ENCODE data around the gene ABHD16A.

ABHD16A gene

GRCh38 chr6:31702819-31703716, at the start of gene ABHD16A:
Gene ABHD16A (minus strand): TSS chr6:31703324. CDS start chr6:31703281, 43 bp downstream.
- Mint-ChIP-seq H3K4me3 (peak within 1 kb of the TSS; percentile 96), H3K27me3 (ENCODE audit: low read depth, poor library complexity) (peaks cover 7% of the 10 kb centered on the region), H3K27ac (peak within 1 kb of the TSS; percentile 96), H3K36me3 (ENCODE audit: low read depth) (peaks cover 12% of the 10 kb centered on the region), H3K9me3 (no peaks in the 10 kb centered on the region), H3K4me1 (peaks cover 33% of the 10 kb centered on the region)
- TF ChIP-seq, protein P1, sequence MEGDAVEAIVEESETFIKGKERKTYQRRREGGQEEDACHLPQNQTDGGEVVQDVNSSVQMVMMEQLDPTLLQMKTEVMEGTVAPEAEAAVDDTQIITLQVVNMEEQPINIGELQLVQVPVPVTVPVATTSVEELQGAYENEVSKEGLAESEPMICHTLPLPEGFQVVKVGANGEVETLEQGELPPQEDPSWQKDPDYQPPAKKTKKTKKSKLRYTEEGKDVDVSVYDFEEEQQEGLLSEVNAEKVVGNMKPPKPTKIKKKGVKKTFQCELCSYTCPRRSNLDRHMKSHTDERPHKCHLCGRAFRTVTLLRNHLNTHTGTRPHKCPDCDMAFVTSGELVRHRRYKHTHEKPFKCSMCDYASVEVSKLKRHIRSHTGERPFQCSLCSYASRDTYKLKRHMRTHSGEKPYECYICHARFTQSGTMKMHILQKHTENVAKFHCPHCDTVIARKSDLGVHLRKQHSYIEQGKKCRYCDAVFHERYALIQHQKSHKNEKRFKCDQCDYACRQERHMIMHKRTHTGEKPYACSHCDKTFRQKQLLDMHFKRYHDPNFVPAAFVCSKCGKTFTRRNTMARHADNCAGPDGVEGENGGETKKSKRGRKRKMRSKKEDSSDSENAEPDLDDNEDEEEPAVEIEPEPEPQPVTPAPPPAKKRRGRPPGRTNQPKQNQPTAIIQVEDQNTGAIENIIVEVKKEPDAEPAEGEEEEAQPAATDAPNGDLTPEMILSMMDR (IDR thresholded peaks at IDR 0.05), result no peak
- peak; percentile 96 for DNase-seq

DNA sequence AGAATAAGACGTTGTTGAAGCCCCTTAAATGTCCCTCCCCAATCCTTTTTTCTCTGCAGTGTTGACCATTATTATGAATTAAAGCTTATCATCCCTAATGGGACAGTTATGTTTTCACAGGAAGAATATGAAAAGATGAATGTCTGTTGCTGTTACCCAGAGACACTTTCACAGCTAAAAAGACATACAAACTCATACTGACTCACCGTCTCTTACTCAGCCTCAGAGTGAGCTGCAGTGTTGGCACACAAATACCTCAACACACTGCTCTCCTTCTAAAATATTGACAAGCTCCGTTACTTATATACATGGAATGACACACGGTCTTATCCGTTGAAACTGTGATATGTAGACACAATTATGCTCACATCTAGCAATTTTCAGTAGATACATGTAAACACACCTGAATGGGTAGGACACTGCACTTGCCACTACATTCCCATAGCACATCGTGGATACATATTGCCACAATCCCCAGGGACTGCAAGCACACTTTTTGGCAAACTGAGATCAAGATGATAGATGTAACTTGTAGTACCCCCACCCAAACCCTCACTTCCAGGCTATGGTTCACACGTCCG, 49.7 kb upstream of the ABHD16A start:
- Mint-ChIP-seq H3K4me1 (no peaks in the 10 kb centered on the region), H3K9me3 (no peaks in the 10 kb centered on the region), H3K27ac (peak overlapping the region; percentile 21), H3K27me3 (ENCODE audit: low read depth, poor library complexity) (peaks cover 4% of the 10 kb centered on the region), H3K4me3 (no peak overlapping the region), H3K36me3 (ENCODE audit: low read depth) (peaks cover 5% of the 10 kb centered on the region)
- no peak for DNase-seq
- TF ChIP-seq, protein P1 (IDR thresholded peaks at IDR 0.05), result no peak

DNA sequence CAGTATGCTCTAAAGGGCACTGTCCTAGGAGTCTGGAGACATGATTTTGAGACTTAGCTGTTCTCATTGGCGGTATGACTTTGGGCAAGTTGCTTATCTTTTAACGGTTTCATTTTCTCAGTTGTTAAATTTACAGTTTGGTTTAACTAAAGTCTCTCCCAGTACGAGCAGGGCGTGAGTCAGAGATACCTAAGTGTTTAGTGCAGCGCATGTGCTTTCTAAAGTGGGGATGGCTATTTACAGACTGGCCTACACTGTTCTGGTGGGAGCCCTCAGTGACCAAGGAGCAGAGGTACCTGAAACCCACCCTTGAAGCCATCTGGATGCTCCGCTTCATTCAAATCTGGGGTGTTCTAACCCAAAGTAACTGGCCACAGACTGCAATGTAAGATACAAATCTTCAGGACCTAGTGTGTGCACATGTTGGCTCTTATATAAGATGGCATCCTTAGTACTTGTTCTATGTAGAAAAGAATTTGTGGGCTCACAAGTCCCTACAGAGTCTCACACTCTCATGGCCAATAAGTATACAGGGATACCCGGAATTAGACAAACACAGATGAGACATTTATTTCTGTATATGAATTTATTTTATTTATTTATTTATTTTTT, 47.4 kb upstream of the ABHD16A start:
- Mint-ChIP-seq H3K27me3 (ENCODE audit: low read depth, poor library complexity) (no peaks in the 10 kb centered on the region), H3K27ac (no peak overlapping the region), H3K4me1 (peaks cover 10% of the 10 kb centered on the region)

DNA sequence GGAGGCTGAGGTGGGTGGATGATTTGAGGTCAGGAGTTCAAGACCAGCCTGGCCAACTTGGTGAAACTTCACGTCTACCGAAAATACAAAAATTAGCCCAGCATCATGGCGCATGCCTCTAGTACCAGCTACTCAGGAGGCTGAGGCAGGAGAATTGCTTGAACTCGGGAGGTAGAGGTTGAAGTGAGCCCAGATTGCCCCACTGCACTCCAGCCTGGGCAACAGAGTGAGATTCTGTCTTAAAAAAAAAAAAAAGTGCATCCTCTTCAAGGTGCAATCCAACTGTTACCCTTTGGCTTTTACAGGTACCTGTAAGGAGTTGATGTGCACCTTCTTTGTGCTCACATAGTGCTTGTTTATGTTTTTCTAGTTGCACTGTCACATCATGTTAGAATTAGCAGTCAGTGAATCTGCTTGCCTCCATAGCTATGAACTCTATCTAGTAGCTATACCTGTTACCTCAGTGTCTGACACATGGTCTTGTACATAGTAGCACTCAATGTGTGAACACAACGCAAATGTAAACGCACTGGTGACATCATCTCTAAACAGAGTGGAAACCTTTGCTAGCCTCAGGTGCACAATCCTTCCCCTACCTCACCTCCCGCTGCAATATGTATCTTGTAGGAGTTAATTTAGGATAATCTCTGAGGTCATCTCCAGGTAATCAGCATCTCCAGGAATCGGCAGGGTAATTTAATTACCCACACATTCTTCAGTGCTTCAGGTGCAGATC, 46.3 kb upstream of the ABHD16A start:
- DNase-seq, result no peak
- peaks cover 21% of the 10 kb centered on the region for H3K4me1 Mint-ChIP-seq
- no peaks in the 10 kb centered on the region for H3K9me3 Mint-ChIP-seq
- TF ChIP-seq, protein P1 (IDR thresholded peaks at IDR 0.05), result no peak
- peaks cover 12% of the 10 kb centered on the region for H3K36me3 Mint-ChIP-seq (ENCODE audit: low read depth)
- peak overlapping the region; percentile 46 for H3K27ac Mint-ChIP-seq
- no peak overlapping the region for H3K4me3 Mint-ChIP-seq
- H3K27me3 Mint-ChIP-seq (ENCODE audit: low read depth, poor library complexity), result no peaks in the 10 kb centered on the region

More for the DNA sequence above, 47.4 kb upstream of the ABHD16A start:
- Mint-ChIP-seq H3K4me3 (no peak overlapping the region), H3K9me3 (no peaks in the 10 kb centered on the region), H3K36me3 (ENCODE audit: low read depth) (peaks cover 12% of the 10 kb centered on the region)
- TF ChIP-seq, protein P1 (IDR thresholded peaks at IDR 0.05), result no peak
- DNase-seq, result no peak

DNA sequence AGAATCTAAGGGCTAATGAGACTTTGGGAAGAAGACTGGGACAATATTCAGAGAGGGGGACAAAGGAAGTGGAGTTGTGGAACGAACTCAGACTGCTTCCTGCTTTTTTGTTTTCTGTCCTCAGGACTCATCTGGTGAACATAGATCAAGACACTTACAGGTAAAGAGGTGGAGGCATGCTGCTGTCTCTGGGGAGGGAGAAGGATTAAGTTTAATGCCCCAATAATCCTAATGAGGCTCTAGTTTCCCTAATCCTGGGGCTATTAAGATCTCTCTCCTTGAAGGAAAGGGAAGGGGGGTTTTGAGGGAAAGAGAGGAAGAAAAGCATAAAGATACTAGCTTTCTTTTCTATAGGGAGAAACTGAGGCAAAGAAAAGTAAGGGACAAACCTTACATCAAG, 41.3 kb upstream of the ABHD16A start:
- peak overlapping the region; percentile 84 for H3K27ac Mint-ChIP-seq
- no peak for DNase-seq

More for the DNA sequence above, 41.3 kb upstream of the ABHD16A start:
- H3K4me1 Mint-ChIP-seq, result peaks cover 70% of the 10 kb centered on the region
- peaks cover 3% of the 10 kb centered on the region for H3K27me3 Mint-ChIP-seq (ENCODE audit: low read depth, poor library complexity)
- H3K9me3 Mint-ChIP-seq, result no peaks in the 10 kb centered on the region
- H3K36me3 Mint-ChIP-seq (ENCODE audit: low read depth), result peaks cover 30% of the 10 kb centered on the region
- peak overlapping the region; percentile 5 for H3K4me3 Mint-ChIP-seq
- TF ChIP-seq, protein P1 (IDR thresholded peaks at IDR 0.05), result no peak
